Prostate gland (tissue), 2 donors: ENCODE measurements around the gene SAMD10.

Experiments
- POLR2A ChIP-seq: fragments of 450-650 bp; IDR thresholded peaks from one replicate; pipeline ENCODE4 v1.6.1; 2016; ENCODE audit warnings: antibody characterized with exemption, mild to moderate bottlenecking
- POLR2AphosphoS5 ChIP-seq: sonication (generic); formaldehyde crosslinking; IDR thresholded peaks from one replicate; pipeline ENCODE4 v1.6.1; 2017; ENCODE audit warnings: antibody characterized with exemption
- TF ChIP-seq, protein P1 (sequence below), 4 experiments: fragments of 200-600 bp in 2 of 4; fragments of 450-650 bp in 2 of 4; sonication (generic) in 2 of 4; IDR thresholded peaks; 1 replicate in 3 of 4; 2 replicates in 1 of 4; pipeline ENCODE4 v1.5.1; 2016 to 2019; ENCODE audit warnings: antibody characterized with exemption in 4 of 4, mild to moderate bottlenecking in 2 of 4, moderate library complexity in 2 of 4

GRCh38 chr20:64015635-64016034 is 36.2 kb upstream of the SAMD10 start:
- TF ChIP-seq, protein P1, sequence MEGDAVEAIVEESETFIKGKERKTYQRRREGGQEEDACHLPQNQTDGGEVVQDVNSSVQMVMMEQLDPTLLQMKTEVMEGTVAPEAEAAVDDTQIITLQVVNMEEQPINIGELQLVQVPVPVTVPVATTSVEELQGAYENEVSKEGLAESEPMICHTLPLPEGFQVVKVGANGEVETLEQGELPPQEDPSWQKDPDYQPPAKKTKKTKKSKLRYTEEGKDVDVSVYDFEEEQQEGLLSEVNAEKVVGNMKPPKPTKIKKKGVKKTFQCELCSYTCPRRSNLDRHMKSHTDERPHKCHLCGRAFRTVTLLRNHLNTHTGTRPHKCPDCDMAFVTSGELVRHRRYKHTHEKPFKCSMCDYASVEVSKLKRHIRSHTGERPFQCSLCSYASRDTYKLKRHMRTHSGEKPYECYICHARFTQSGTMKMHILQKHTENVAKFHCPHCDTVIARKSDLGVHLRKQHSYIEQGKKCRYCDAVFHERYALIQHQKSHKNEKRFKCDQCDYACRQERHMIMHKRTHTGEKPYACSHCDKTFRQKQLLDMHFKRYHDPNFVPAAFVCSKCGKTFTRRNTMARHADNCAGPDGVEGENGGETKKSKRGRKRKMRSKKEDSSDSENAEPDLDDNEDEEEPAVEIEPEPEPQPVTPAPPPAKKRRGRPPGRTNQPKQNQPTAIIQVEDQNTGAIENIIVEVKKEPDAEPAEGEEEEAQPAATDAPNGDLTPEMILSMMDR (IDR thresholded peaks at IDR 0.05) = no peak
- TF ChIP-seq POLR2A = no peak
- no peak for TF ChIP-seq POLR2AphosphoS5
